GM12878 (cell line): ENCODE measurements around the gene ARL6IP5. TPM values are rescaled to one million over a fixed set of nuclear protein-coding genes. Genes with fewer than 3 reads are reported as not detected.

Experiments
- ASH2L ChIP-seq: fragments of 300-600, 200-600 bp; sonication (generic); IDR thresholded peaks from 2 replicates; pipeline ENCODE4 v1.6.1; 2017; ENCODE audit warnings: low read depth, mild to moderate bottlenecking, borderline replicate concordance
- BCL11A ChIP-seq: IDR thresholded peaks from 2 replicates; pipeline ENCODE4 v1.6.1; 2011; ENCODE audit warnings: low read depth, low read length
- CBX3 ChIP-seq: fragments of 200-600 bp; sonication (generic); IDR thresholded peaks from 2 replicates; pipeline ENCODE4 v1.6.1; 2016; ENCODE audit warnings: low read depth, borderline replicate concordance
- CBX5 ChIP-seq: sonication (generic); IDR thresholded peaks from 2 replicates; pipeline ENCODE4 v1.6.1; 2016; ENCODE audit warnings: low read depth, moderate library complexity, mild to moderate bottlenecking, inconsistent platforms
- CHD4 ChIP-seq: fragments of 200-600 bp; sonication (generic); IDR thresholded peaks from 2 replicates; pipeline ENCODE4 v1.6.1; 2016; ENCODE audit warnings: mild to moderate bottlenecking
- EP300 ChIP-seq, 2 experiments: fragments of 150-350 bp in 1 of 2; IDR thresholded peaks; 2 replicates each; pipeline ENCODE4 v1.6.1; 2011 to 2012; ENCODE audit warnings: low read depth in 2 of 2, low read length in 2 of 2, borderline replicate concordance in 1 of 2, improper control_type of control experiment in 1 of 2, inconsistent platforms in 1 of 2; ENCODE audit not compliant: control insufficient read depth in 1 of 2
- GATAD2B ChIP-seq: fragments of 450-650 bp; conservative IDR thresholded peaks from 2 replicates; pipeline ENCODE4 v1.6.1; 2017; ENCODE audit warnings: low read depth, mild to moderate bottlenecking, moderate library complexity
- IKZF2 ChIP-seq, 2 experiments: fragments of 450-650 bp; IDR thresholded peaks; 2 replicates each; pipeline ENCODE4 v1.6.1; 2017; ENCODE audit warnings: mild to moderate bottlenecking in 2 of 2, moderate library complexity in 2 of 2
- JUNB ChIP-seq: IDR thresholded peaks from 2 replicates; pipeline ENCODE4 v1.6.1; 2016; ENCODE audit warnings: antibody characterized with exemption, mild to moderate bottlenecking
- MEF2A ChIP-seq: IDR thresholded peaks from 2 replicates; pipeline ENCODE4 v1.6.1; 2011; ENCODE audit warnings: low read depth, mild to moderate bottlenecking, low read length, moderate library complexity; ENCODE audit not compliant: insufficient read depth
- MEF2B ChIP-seq: fragments of 450-650 bp; IDR thresholded peaks from 2 replicates; pipeline ENCODE4 v1.6.1; 2018; ENCODE audit warnings: mild to moderate bottlenecking, moderate library complexity; ENCODE audit not compliant: partially characterized antibody, poor library complexity, severe bottlenecking
- NFYB ChIP-seq: IDR thresholded peaks from 2 replicates; pipeline ENCODE4 v1.6.1; 2011; ENCODE audit warnings: low read depth, mild to moderate bottlenecking, low read length, improper control_type of control experiment, moderate library complexity; ENCODE audit not compliant: insufficient read depth
- RB1 ChIP-seq: fragments of 450-650 bp; formaldehyde crosslinking; IDR thresholded peaks from 2 replicates; pipeline ENCODE4 v1.6.1; 2017; ENCODE audit warnings: mild to moderate bottlenecking, borderline replicate concordance
- RUNX3 ChIP-seq: IDR thresholded peaks from 2 replicates; pipeline ENCODE4 v1.6.1; 2012; ENCODE audit warnings: low read length, inconsistent platforms
- SPI1 ChIP-seq: IDR thresholded peaks from 2 replicates; pipeline ENCODE4 v1.6.1; 2011; ENCODE audit warnings: low read depth, mild to moderate bottlenecking, low read length, moderate library complexity, borderline replicate concordance; ENCODE audit not compliant: insufficient read depth
- YY1 ChIP-seq: IDR thresholded peaks from 2 replicates; pipeline ENCODE4 v1.6.1; 2011; ENCODE audit warnings: low read depth, mild to moderate bottlenecking, low read length
- ZBED1 ChIP-seq: IDR thresholded peaks from 2 replicates; pipeline ENCODE4 v1.6.1; 2016; ENCODE audit warnings: borderline replicate concordance
- polyA plus RNA-seq, 11 experiments: library from polyadenylated mRNA; depleted of rRNA in 4 of 11; unstranded in 6 of 11; stranded (reverse) in 5 of 11; fragments of >200 nt; fragmentation: Nextera tagmentation in 4 of 11; fragmentation: Illumina TruSeq in 1 of 11; extraction: Ambion mirVana in 4 of 11; extraction: Trizol in 1 of 11; gene quantifications; 1 replicate in 1 of 11; 2 replicates in 10 of 11; pipeline versions ENCODE4 v1.2.1 to v1.2.3, GENCODE V29; 2011 to 2016; ENCODE audit warnings: inconsistent platforms in 2 of 11, missing spikeins in 2 of 11, low read depth in 1 of 11
- total RNA-seq, 4 experiments: library from RNA; depleted of rRNA in 3 of 4; stranded (reverse); fragments of >200 nt in 3 of 4; fragmentation: Illumina TruSeq in 1 of 4; extraction: Trizol in 1 of 4; gene quantifications; 2 replicates each; pipeline versions ENCODE4 v1.2.1 to v1.2.3, GENCODE V29; 2013 to 2021
- TF ChIP-seq, protein P1 (sequence below): fragments of 450-650 bp; IDR thresholded peaks from 2 replicates; pipeline ENCODE4 v1.6.1; 2017; ENCODE audit warnings: borderline replicate concordance
- TF ChIP-seq, protein P2 (sequence below): fragments of 450-650 bp; IDR thresholded peaks from 2 replicates; pipeline ENCODE4 v1.6.1; 2016; ENCODE audit warnings: mild to moderate bottlenecking
- TF ChIP-seq, protein P3 (sequence below): fragments of 450-650 bp; IDR thresholded peaks from 2 replicates; pipeline ENCODE4 v1.6.1; 2014; ENCODE audit warnings: mild to moderate bottlenecking
- TF ChIP-seq, protein P4 (sequence below): fragments of 450-650 bp; IDR thresholded peaks from 2 replicates; pipeline ENCODE4 v1.6.1; 2016; ENCODE audit warnings: mild to moderate bottlenecking
- TF ChIP-seq, protein P5 (sequence below): fragments of 450-650 bp; IDR thresholded peaks from 2 replicates; pipeline ENCODE4 v1.6.1; 2017; ENCODE audit warnings: mild to moderate bottlenecking, low read depth, inconsistent platforms; ENCODE audit not compliant: poor library complexity, severe bottlenecking

The ARL6IP5 gene
- total and polyA plus RNA-seq, 10 of the 15 experiments (the other 5 are each of a cell fraction or from before 2014, with no cell fraction given), result 78.2 to 310 (median 148) TPM

DNA sequence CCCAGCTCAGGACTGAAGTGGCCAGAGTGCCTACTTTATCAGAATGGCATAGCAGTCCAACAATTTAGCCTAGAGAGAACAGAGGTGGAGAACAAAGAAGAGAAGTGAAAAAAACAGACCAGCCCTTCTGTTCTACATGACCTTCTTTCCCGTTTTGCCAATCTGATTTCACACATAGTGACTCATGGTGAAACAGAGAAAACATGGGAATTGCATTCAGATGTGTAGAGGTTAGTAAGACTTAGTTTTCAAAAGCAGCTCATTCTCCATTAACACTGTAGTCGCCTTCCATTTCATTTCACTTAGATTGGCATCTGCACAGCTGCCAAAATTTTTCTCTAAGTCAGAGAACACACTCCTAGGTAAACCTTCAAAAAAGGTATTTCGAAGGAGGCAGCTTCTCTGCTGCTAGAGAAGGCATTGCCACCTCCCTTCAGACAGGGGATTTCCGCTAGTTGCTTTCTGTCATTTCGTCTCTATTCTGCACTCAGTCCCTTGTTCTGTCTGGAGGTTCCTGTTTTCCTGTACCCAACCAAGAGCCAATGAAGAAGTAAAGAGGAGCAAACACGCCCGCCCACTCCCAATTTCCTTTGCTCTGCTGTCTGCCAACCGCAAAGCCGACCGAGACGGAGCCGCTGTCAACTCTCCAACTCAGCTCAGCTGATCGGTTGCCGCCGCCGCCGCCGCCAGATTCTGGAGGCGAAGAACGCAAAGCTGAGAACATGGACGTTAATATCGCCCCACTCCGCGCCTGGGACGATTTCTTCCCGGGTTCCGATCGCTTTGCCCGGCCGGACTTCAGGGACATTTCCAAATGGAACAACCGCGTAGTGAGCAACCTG lies at the start of gene ARL6IP5 (continued):
- TF ChIP-seq, protein P1, sequence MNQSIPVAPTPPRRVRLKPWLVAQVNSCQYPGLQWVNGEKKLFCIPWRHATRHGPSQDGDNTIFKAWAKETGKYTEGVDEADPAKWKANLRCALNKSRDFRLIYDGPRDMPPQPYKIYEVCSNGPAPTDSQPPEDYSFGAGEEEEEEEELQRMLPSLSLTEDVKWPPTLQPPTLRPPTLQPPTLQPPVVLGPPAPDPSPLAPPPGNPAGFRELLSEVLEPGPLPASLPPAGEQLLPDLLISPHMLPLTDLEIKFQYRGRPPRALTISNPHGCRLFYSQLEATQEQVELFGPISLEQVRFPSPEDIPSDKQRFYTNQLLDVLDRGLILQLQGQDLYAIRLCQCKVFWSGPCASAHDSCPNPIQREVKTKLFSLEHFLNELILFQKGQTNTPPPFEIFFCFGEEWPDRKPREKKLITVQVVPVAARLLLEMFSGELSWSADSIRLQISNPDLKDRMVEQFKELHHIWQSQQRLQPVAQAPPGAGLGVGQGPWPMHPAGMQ, result no peak
- TF ChIP-seq CHD4 (no peak), ASH2L (0 out of 2 replicates have a peak, but pooled peaks have one; percentile 22), MEF2B (peak; percentile 32), CBX5 (peak; percentile 77; the same call in 1 of the 2 replicates), JUNB (0 out of 2 replicates have a peak, but pooled peaks have one; percentile 31), SPI1 (peak; percentile 50; the same call in 1 of the 2 replicates), CBX3 (no peak), RUNX3 (peak; percentile 92), YY1 (peak; percentile 78; the same call in 1 of the 2 replicates), ZBED1 (peak; percentile 77; the same call in 1 of the 2 replicates), RB1 (peak; percentile 18; the same call in 1 of the 2 replicates), MEF2A (peak; percentile 49; the same call in 1 of the 2 replicates), BCL11A (0 out of 2 replicates have a peak, but pooled peaks have one; percentile 26), EP300 (IDR thresholded peaks at IDR 0.05; ENCODE audit: borderline replicate concordance in 1 of 2, control insufficient read depth in 1 of 2, low read depth in 2 of 2, low read length in 2 of 2) (peak; percentile 22 to 65; a peak in 1 of 4 replicates), IKZF2 (IDR thresholded peaks at IDR 0.05) (peak; percentile 97), GATAD2B (peak; percentile 71; the same call in 1 of the 2 replicates), NFYB (peak; percentile 48; the same call in 1 of the 2 replicates)
- TF ChIP-seq, protein P2, sequence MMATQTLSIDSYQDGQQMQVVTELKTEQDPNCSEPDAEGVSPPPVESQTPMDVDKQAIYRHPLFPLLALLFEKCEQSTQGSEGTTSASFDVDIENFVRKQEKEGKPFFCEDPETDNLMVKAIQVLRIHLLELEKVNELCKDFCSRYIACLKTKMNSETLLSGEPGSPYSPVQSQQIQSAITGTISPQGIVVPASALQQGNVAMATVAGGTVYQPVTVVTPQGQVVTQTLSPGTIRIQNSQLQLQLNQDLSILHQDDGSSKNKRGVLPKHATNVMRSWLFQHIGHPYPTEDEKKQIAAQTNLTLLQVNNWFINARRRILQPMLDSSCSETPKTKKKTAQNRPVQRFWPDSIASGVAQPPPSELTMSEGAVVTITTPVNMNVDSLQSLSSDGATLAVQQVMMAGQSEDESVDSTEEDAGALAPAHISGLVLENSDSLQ, result peak; percentile 81
- TF ChIP-seq, protein P3, sequence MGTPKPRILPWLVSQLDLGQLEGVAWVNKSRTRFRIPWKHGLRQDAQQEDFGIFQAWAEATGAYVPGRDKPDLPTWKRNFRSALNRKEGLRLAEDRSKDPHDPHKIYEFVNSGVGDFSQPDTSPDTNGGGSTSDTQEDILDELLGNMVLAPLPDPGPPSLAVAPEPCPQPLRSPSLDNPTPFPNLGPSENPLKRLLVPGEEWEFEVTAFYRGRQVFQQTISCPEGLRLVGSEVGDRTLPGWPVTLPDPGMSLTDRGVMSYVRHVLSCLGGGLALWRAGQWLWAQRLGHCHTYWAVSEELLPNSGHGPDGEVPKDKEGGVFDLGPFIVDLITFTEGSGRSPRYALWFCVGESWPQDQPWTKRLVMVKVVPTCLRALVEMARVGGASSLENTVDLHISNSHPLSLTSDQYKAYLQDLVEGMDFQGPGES, result no peak
- TF ChIP-seq, protein P4, sequence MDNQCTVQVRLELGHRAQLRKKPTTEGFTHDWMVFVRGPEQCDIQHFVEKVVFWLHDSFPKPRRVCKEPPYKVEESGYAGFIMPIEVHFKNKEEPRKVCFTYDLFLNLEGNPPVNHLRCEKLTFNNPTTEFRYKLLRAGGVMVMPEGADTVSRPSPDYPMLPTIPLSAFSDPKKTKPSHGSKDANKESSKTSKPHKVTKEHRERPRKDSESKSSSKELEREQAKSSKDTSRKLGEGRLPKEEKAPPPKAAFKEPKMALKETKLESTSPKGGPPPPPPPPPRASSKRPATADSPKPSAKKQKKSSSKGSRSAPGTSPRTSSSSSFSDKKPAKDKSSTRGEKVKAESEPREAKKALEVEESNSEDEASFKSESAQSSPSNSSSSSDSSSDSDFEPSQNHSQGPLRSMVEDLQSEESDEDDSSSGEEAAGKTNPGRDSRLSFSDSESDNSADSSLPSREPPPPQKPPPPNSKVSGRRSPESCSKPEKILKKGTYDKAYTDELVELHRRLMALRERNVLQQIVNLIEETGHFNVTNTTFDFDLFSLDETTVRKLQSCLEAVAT, result peak; percentile 88
- TF ChIP-seq, protein P5, sequence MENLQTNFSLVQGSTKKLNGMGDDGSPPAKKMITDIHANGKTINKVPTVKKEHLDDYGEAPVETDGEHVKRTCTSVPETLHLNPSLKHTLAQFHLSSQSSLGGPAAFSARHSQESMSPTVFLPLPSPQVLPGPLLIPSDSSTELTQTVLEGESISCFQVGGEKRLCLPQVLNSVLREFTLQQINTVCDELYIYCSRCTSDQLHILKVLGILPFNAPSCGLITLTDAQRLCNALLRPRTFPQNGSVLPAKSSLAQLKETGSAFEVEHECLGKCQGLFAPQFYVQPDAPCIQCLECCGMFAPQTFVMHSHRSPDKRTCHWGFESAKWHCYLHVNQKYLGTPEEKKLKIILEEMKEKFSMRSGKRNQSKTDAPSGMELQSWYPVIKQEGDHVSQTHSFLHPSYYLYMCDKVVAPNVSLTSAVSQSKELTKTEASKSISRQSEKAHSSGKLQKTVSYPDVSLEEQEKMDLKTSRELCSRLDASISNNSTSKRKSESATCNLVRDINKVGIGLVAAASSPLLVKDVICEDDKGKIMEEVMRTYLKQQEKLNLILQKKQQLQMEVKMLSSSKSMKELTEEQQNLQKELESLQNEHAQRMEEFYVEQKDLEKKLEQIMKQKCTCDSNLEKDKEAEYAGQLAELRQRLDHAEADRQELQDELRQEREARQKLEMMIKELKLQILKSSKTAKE, result peak; percentile 88
